A549 (cell line): Measurements from ENCODE around the gene SYNGR2. TPM values are rescaled to one million over a fixed set of nuclear protein-coding genes. Genes with fewer than 3 reads are reported as not detected.

Experiments used
- ATAC-seq, 2 experiments: fragments of 200-7000 bp in 1 of 2; fragments of >200 bp in 1 of 2; cut with Nextera tagmentation in 1 of 2; cut with Tn5 transposase in 1 of 2; 3 replicates each; pipeline versions ENCODE4 v1.8.0 to v1.9.1; 2018 to 2020; ENCODE audit warnings: mild to moderate bottlenecking in 1 of 2, moderate library complexity in 1 of 2
- CTCF ChIA-PET: fragments of 300-600 bp; sonication (Branson Sonifier 250); formaldehyde crosslinking; extraction: SDS; loops from one replicate; lab custom pipeline; 2021; ENCODE audit warnings: antibody characterized with exemption, inconsistent platforms; lab: Yijun Ruan, JAX
- POLR2A ChIA-PET: fragments of 350-600 bp; formaldehyde crosslinking; extraction: SDS; loops from one replicate; lab custom pipeline; 2021; ENCODE audit warnings: antibody characterized with exemption, inconsistent platforms; lab: Yijun Ruan, JAX
- DNase-seq, 2 experiments: peaks; one replicate each; pipeline versions ENCODE4 v3.0.0 to v3.0.0-alpha.2; 2011 to 2016; ENCODE audit warnings: low read depth in 1 of 2, low spot score in 1 of 2
- FAIRE-seq: peaks from 2 replicates; lab custom pipeline; 2011; peaks lifted over from hg19 to GRCh38; lab: Jason Lieb, UNC
- H3K27ac ChIP-seq, 2 experiments: fragments of >200 bp; sonication (Bioruptor Twin); formaldehyde crosslinking; 3 replicates each; pipeline ENCODE4 v1.5.1; 2016 to 2017
- H3K4me1 ChIP-seq: fragments of >200 bp; sonication (Bioruptor Twin); formaldehyde crosslinking; 3 replicates; pipeline ENCODE4 v1.6.1; 2016
- H3K4me2 ChIP-seq: fragments of >200 bp; sonication (Bioruptor Twin); formaldehyde crosslinking; 3 replicates; pipeline ENCODE4 v1.6.1; 2016
- H3K4me3 ChIP-seq: fragments of >200 bp; sonication (Bioruptor Twin); formaldehyde crosslinking; 3 replicates; pipeline ENCODE4 v1.5.1; 2016
- H3K9me3 ChIP-seq: fragments of >200 bp; sonication (Bioruptor Twin); formaldehyde crosslinking; 3 replicates; pipeline ENCODE4 v1.6.1; 2016
- HOXA7 ChIP-seq: fragments of 250-450 bp; sonication (Bioruptor Pico); IDR thresholded peaks from 2 replicates; pipeline ENCODE4 v1.5.0; 2020; ENCODE audit warnings: mild to moderate bottlenecking, moderate library complexity
- JUN ChIP-seq, 2 experiments: fragments of >200 bp; sonication (Bioruptor Twin); formaldehyde crosslinking; IDR thresholded peaks; 2 replicates in 1 of 2; 3 replicates in 1 of 2; pipeline ENCODE4 v1.6.1; 2016 to 2017
- KDM5A ChIP-seq: fragments of 200-600 bp; sonication (generic); IDR thresholded peaks from 2 replicates; pipeline ENCODE4 v1.6.1; 2016; ENCODE audit warnings: antibody characterized with exemption, mild to moderate bottlenecking
- MAFK ChIP-seq: fragments of 450-650 bp; IDR thresholded peaks from 2 replicates; pipeline ENCODE4 v1.6.1; 2014; ENCODE audit not compliant: partially characterized antibody
- MAX ChIP-seq: IDR thresholded peaks from 2 replicates; pipeline ENCODE4 v1.6.1; 2012
- POLR2AphosphoS2 ChIP-seq: conservative IDR thresholded peaks from 2 replicates; pipeline ENCODE4 v1.6.1; 2012; ENCODE audit warnings: low read length, improper control_type of control experiment, inconsistent platforms
- RAD21 ChIP-seq, 2 experiments: fragments of >200 bp in 1 of 2; sonication (Bioruptor Twin) in 1 of 2; formaldehyde crosslinking in 1 of 2; IDR thresholded peaks in 1 of 2; conservative IDR thresholded peaks in 1 of 2; 2 replicates in 1 of 2; 3 replicates in 1 of 2; pipeline ENCODE4 v1.6.1; 2012 to 2018; ENCODE audit warnings: inconsistent platforms in 1 of 2
- RFX5 ChIP-seq: fragments of 450-650 bp; IDR thresholded peaks from 2 replicates; pipeline ENCODE4 v1.7.1; 2014; ENCODE audit warnings: antibody characterized with exemption, mild to moderate bottlenecking, moderate library complexity
- TFCP2L1 ChIP-seq: fragments of 250-450 bp; sonication (Bioruptor Pico); IDR thresholded peaks from 2 replicates; pipeline ENCODE4 v1.5.0; 2021; ENCODE audit warnings: mild to moderate bottlenecking
- USF2 ChIP-seq: fragments of 450-650 bp; IDR thresholded peaks from 2 replicates; pipeline ENCODE4 v1.6.1; 2014; ENCODE audit warnings: antibody characterized with exemption
- ZFP36 ChIP-seq: fragments of 450-650 bp; IDR thresholded peaks from 2 replicates; pipeline ENCODE4 v1.6.1; 2014; ENCODE audit warnings: borderline replicate concordance; ENCODE audit not compliant: partially characterized antibody
- ZNF302 ChIP-seq: fragments of 250-450 bp; sonication (Bioruptor Pico); IDR thresholded peaks from 2 replicates; pipeline ENCODE4 v1.9.0; 2021; ENCODE audit warnings: inconsistent platforms, mild to moderate bottlenecking, moderate library complexity
- WGBS: methylation state at CpG from one replicate; pipeline ENCODE4 v1.1.6; 2017; ENCODE audit errors: missing lambda C conversion rate; 5-methylcytosine and 5-hydroxymethylcytosine counted together
- polyA plus RNA-seq, 4 experiments: library from polyadenylated mRNA; depleted of rRNA in 3 of 4; stranded (reverse); fragments of >200 nt; fragmentation: RNase III in 1 of 4; extraction: RNeasy Plus Mini Kit Qiagen cat#74134 plus additional on column Dnase treatment in 1 of 4; gene quantifications; 2 replicates in 3 of 4; 3 replicates in 1 of 4; pipeline ENCODE4 v1.2.3, GENCODE V29; 2011 to 2017
- TF ChIP-seq, protein P1 (sequence below): fragments of 150-350 bp; IDR thresholded peaks from 2 replicates; pipeline ENCODE4 v1.6.1; 2014; ENCODE audit warnings: low read depth, mild to moderate bottlenecking, low read length
- TF ChIP-seq, protein P2 (sequence below): IDR thresholded peaks from 2 replicates; pipeline ENCODE4 v1.6.1; 2012

SYNGR2 gene
- polyA plus RNA-seq, 2 of the 4 experiments (the other 2 are of a cell fraction): 102 to 113 TPM

DNA sequence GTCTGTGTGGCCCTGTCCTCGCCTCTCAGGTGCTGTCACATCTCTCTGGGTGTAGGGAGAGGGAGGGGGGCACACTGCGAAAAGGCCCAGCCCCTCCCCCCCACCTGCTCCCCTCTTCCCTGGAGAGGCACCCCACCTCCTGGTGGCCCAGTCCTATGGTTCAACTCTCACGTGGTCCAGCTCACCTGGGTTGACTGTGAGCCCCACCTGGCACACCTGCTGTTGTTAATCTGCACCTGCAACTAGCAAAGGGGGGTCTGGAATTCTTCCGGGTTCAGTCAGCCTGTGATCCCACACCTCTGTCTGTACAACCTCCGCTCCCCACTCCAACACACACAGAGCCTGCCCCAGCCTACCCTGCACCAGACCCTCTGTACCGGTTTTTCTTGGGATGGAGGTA, 2.0 kb upstream of the SYNGR2 start:
- H3K27ac ChIP-seq: no peak overlapping the region
- DNase-seq: no peak
- peaks cover 11% of the 10 kb centered on the region; the same call in 2 of the 3 replicates for H3K4me1 ChIP-seq
- FAIRE-seq: no peak
- H3K4me3 ChIP-seq: no peak overlapping the region
- TF ChIP-seq POLR2AphosphoS2 (no peak), RAD21 (conservative IDR thresholded peaks at IDR 0.05 in 1 of 2, IDR thresholded peaks at IDR 0.05 in 1 of 2) (no peak), KDM5A (no peak), RFX5 (no peak), JUN (IDR thresholded peaks at IDR 0.05) (no peak), ZNF302 (CRISPR knock-in tag) (no peak), USF2 (no peak), HOXA7 (no peak)
- TF ChIP-seq, protein P1, sequence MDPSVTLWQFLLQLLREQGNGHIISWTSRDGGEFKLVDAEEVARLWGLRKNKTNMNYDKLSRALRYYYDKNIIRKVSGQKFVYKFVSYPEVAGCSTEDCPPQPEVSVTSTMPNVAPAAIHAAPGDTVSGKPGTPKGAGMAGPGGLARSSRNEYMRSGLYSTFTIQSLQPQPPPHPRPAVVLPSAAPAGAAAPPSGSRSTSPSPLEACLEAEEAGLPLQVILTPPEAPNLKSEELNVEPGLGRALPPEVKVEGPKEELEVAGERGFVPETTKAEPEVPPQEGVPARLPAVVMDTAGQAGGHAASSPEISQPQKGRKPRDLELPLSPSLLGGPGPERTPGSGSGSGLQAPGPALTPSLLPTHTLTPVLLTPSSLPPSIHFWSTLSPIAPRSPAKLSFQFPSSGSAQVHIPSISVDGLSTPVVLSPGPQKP: no peak
- 67% methylated on average over 6 of the region's 6 CpGs for WGBS
- ChIA-PET CTCF (interaction anchor here (1.4 to 3.1 kb wide), 4 partner anchors 10 to 84 kb away, joined by 3 to 18 read pairs (median 6); no protein-coding TSS in a partner anchor), POLR2A (no interaction called here)
- no peaks in the 10 kb centered on the region for H3K9me3 ChIP-seq
- H3K4me2 ChIP-seq: no peak overlapping the region
- ATAC-seq: no peak

DNA sequence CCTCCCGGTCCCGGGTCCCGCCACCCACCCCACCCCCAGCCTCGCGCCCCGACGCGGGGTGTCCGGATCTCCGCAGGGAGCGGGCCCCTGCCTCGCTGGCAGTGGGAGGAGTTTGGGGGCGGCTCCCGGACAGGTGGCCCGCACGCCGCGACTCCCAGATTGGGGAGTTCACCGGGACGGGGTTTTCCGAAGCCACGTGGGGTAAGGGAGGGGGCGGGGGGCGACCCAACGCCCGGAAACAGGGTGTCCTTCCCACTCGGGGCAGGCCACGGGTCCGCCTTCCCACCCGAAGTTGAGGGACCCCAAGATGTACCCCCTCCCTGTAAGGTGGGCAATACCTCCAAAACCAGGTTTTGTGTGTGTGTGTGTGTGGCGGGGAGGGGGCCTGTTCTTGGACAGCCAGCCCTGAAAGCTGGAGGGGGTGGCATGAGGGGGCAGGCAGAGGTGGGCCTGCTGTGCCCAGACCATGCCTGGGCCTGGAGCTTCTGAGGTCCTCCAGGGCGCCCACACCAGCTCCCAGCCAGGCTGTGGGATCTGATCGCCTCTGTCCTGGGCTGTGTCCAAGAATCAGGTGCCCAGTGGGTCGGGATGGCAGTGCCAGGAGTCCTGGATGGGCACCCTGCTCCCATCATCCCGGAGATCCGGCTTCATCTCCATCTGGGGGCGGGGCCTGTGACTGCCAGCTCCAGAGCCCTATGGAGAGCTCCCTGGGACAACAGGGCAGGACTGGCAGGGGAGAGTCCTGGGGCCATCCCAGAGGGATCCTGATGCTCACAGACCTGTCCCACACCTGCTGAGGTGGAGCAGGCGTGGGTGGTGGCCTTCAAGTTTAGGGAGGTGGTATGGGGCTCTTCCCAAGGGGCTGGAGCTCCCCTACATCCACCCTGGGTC, 767 bp downstream of the SYNGR2 start:
- ChIA-PET CTCF (interaction anchor here (0.6 to 13.2 kb wide), 9 partner anchors 9 to 703 kb away, joined by 3 to 295 read pairs (median 7); partner anchors contain the start of genes AFMID, C17orf99 and TK1), POLR2A (interaction anchor here (0.6 to 1.5 kb wide), 8 partner anchors 14 to 211 kb away, joined by 3 to 8 read pairs (median 3); partner anchors contain the start of genes AFMID and TNRC6C)
- ATAC-seq: peak; percentile 77 to 86
- peak overlapping the region; percentile 86 to 96 for H3K27ac ChIP-seq
- no peak for FAIRE-seq
- 2% methylated on average over 23 of the region's 38 CpGs for WGBS
- peak; percentile 80 to 96 for DNase-seq
- H3K4me2 ChIP-seq: peak overlapping the region; percentile 91
- no peaks in the 10 kb centered on the region for H3K9me3 ChIP-seq
- H3K4me3 ChIP-seq: peak overlapping the region; percentile 89
- 0 out of 2 replicates have a peak, but pooled peaks have one; percentile 21 for TF ChIP-seq TFCP2L1 (CRISPR knock-in tag)
- TF ChIP-seq, protein P2, sequence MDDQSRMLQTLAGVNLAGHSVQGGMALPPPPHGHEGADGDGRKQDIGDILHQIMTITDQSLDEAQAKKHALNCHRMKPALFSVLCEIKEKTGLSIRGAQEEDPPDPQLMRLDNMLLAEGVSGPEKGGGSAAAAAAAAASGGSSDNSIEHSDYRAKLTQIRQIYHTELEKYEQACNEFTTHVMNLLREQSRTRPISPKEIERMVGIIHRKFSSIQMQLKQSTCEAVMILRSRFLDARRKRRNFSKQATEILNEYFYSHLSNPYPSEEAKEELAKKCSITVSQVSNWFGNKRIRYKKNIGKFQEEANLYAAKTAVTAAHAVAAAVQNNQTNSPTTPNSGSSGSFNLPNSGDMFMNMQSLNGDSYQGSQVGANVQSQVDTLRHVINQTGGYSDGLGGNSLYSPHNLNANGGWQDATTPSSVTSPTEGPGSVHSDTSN: peak; percentile 80
- no peak for TF ChIP-seq ZFP36
- peak; percentile 45; the same call in 1 of the 2 replicates for TF ChIP-seq USF2
- TF ChIP-seq MAX: peak; percentile 57; the same call in 1 of the 2 replicates
- TF ChIP-seq MAFK: no peak
- H3K4me1 ChIP-seq: peaks cover 26% of the 10 kb centered on the region
